ENCODE results near the gene NDUFB11. TPM values are rescaled to one million over a fixed set of nuclear protein-coding genes. Genes with fewer than 3 reads are reported as not detected.

NDUFB11 gene
- polyA plus RNA-seq, 1 experiment, result 46.8 TPM

GRCh38 chrX:47179221-47179927, 34.9 kb upstream of the NDUFB11 start:
- peaks cover 17% of the 10 kb centered on the region for H3K36me3 ChIP-seq (ENCODE audit: control insufficient read depth, insufficient read depth, low read length)
- ChIA-PET CTCF (interaction anchor here (1.1 kb wide), 1 partner anchor 13 kb away, joined by 3 read pairs; no protein-coding TSS in a partner anchor), POLR2A (no interaction called here)
- no peak overlapping the region for H3K4me3 ChIP-seq (ENCODE audit: low read depth, low read length)
- TF ChIP-seq CTCF (IDR thresholded peaks at IDR 0.05; ENCODE audit: insufficient read depth, low read depth, low read length), result no peak
- no peaks in the 10 kb centered on the region for H3K27me3 ChIP-seq (ENCODE audit: control insufficient read depth, insufficient read depth, low read length)
- no peak for DNase-seq (ENCODE audit: low read depth)

GRCh38 chrX:47178337-47178736, 33.8 kb upstream of the NDUFB11 start:
- Histone ChIP-seq H3K36me3 (ENCODE audit: control insufficient read depth, insufficient read depth, low read length) (peaks cover 18% of the 10 kb centered on the region), H3K27me3 (ENCODE audit: control insufficient read depth, insufficient read depth, low read length) (no peaks in the 10 kb centered on the region), H3K4me3 (ENCODE audit: low read depth, low read length) (no peak overlapping the region)
- POLR2A ChIA-PET, result no interaction called here
- CTCF ChIA-PET, result no interaction called here
- TF ChIP-seq CTCF (IDR thresholded peaks at IDR 0.05; ENCODE audit: insufficient read depth, low read depth, low read length), result no peak
- no peak for DNase-seq (ENCODE audit: low read depth)

GRCh38 chrX:47177079-47177478, 32.6 kb upstream of the NDUFB11 start:
- H3K4me3 ChIP-seq (ENCODE audit: low read depth, low read length), result no peak overlapping the region
- no peaks in the 10 kb centered on the region for H3K27me3 ChIP-seq (ENCODE audit: control insufficient read depth, insufficient read depth, low read length)
- H3K36me3 ChIP-seq (ENCODE audit: control insufficient read depth, insufficient read depth, low read length), result peaks cover 24% of the 10 kb centered on the region
- DNase-seq (ENCODE audit: low read depth), result no peak
- TF ChIP-seq CTCF (IDR thresholded peaks at IDR 0.05; ENCODE audit: insufficient read depth, low read depth, low read length), result no peak
- ChIA-PET CTCF (interaction anchor here (1.1 kb wide), 1 partner anchor 33 kb away, joined by 4 read pairs; the partner anchor contains the start of gene NDUFB11), POLR2A (no interaction called here)

- TF ChIP-seq CTCF (IDR thresholded peaks at IDR 0.05; ENCODE audit: insufficient read depth, low read depth, low read length), result no peak
- peaks cover 22% of the 10 kb centered on the region for H3K36me3 ChIP-seq (ENCODE audit: control insufficient read depth, insufficient read depth, low read length)
- no peak for DNase-seq (ENCODE audit: low read depth)
Observed at GRCh38 chrX:47176101-47176740, 31.7 kb upstream of the NDUFB11 start.

GRCh38 chrX:47175588-47175980, 31.1 kb upstream of the NDUFB11 start:
- H3K27me3 ChIP-seq (ENCODE audit: control insufficient read depth, insufficient read depth, low read length), result no peaks in the 10 kb centered on the region
- no peak for TF ChIP-seq CTCF (IDR thresholded peaks at IDR 0.05; ENCODE audit: insufficient read depth, low read depth, low read length)
- H3K36me3 ChIP-seq (ENCODE audit: control insufficient read depth, insufficient read depth, low read length), result peaks cover 24% of the 10 kb centered on the region
- CTCF ChIA-PET, result no interaction called here
- POLR2A ChIA-PET, result no interaction called here
- DNase-seq (ENCODE audit: low read depth), result no peak
- no peak overlapping the region for H3K4me3 ChIP-seq (ENCODE audit: low read depth, low read length)

More at GRCh38 chrX:47176101-47176740, 31.7 kb upstream of the NDUFB11 start:
- ChIA-PET CTCF (interaction anchor here (1.1 kb wide), 1 partner anchor 32 kb away, joined by 4 read pairs; the partner anchor contains the start of gene NDUFB11), POLR2A (no interaction called here)
- Histone ChIP-seq H3K4me3 (ENCODE audit: low read depth, low read length) (no peak overlapping the region), H3K27me3 (ENCODE audit: control insufficient read depth, insufficient read depth, low read length) (no peaks in the 10 kb centered on the region)

All from BJ (cell line).